Activated CD8-positive, alpha-beta T cell treated with anti-CD3 and anti-CD28 coated beads for 36 hours (primary cell): ENCODE measurements around the gene KRT15. TPM values are rescaled to one million over a fixed set of nuclear protein-coding genes. Genes with fewer than 3 reads are reported as not detected.

Experiments used
- ATAC-seq: fragments of 200-7000 bp; cut with Tn5 transposase; one replicate; pipeline ENCODE4 v1.10.0; 2021; ENCODE audit warnings: mild to moderate bottlenecking, moderate library complexity
- CTCF ChIA-PET: fragments of 350-600 bp; sonication (Branson Sonifier 250); formaldehyde crosslinking; loops from one replicate; lab custom pipeline; 2021; ENCODE audit warnings: antibody characterized with exemption; lab: Charles Lee
- POLR2A ChIA-PET: fragments of 350-600 bp; sonication (Branson Sonifier 250); formaldehyde crosslinking; loops from one replicate; lab custom pipeline; 2021; ENCODE audit warnings: antibody characterized with exemption; lab: Charles Lee
- DNase-seq: peaks from one replicate; pipeline ENCODE4 v3.0.0-alpha.2; 2020
- H3K27ac Mint-ChIP-seq: one replicate; pipeline ENCODE4 v1.8.0; 2021; ENCODE audit warnings: mild to moderate bottlenecking, mixed read lengths
- H3K27me3 Mint-ChIP-seq: one replicate; pipeline ENCODE4 v1.8.0; 2021; ENCODE audit warnings: mixed read lengths
- H3K36me3 Mint-ChIP-seq: one replicate; pipeline ENCODE4 v1.8.0; 2021; ENCODE audit warnings: low read depth, mixed read lengths
- H3K4me1 Mint-ChIP-seq: one replicate; pipeline ENCODE4 v1.8.0; 2021; ENCODE audit warnings: low read depth, mixed read lengths
- H3K4me3 Mint-ChIP-seq: one replicate; pipeline ENCODE4 v1.8.0; 2021; ENCODE audit warnings: mild to moderate bottlenecking, moderate library complexity, mixed read lengths
- H3K9me3 Mint-ChIP-seq: one replicate; pipeline ENCODE4 v1.8.0; 2021; ENCODE audit warnings: mixed read lengths
- CTCF ChIP-seq: fragments of 200-600 bp; IDR thresholded peaks from one replicate; pipeline ENCODE4 v1.8.0; 2022; ENCODE audit warnings: antibody characterized with exemption, mild to moderate bottlenecking
- intact Hi-C: fragments of 100-400 bp; cut with micrococcal nuclease; formaldehyde crosslinking; loops from one replicate; pipeline ENCODE4 v1.10.0; 2022
- microRNA-seq: library from miRNA; unstranded; fragments of <30 nt; microRNA quantifications from one replicate; pipeline ENCODE4 v1.2.0, GENCODE V29; 2022; ENCODE audit warnings: borderline microRNAs expressed, borderline replicate concordance
- total RNA-seq, 2 experiments: library from RNA; stranded (reverse); gene quantifications; one replicate each; pipeline ENCODE4 v1.2.3, GENCODE V29; 2021

KRT15 gene
- total RNA-seq, 2 experiments from 2014 or later, result not detected

DNA sequence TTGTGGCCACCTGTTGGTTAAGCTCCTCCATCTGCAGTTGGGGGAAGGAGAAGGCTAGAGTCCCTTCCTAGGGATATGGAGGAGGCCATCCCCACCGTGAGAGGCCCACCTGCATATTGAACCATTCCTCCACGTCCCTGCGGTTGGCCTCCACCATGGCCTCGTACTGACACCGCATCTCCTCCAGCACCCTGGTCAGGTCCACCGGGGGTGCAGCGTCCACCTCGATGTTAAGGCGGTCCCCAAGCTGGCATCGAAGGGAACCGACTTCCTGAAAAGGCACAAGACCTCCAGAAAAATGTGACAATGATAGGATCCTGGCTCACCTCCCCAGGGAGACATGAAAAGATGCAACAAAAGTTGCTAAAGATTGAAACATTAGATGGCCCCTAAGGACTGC lies 54.5 kb downstream of the KRT15 start:
- POLR2A ChIA-PET, result no interaction called here
- H3K36me3 Mint-ChIP-seq, result no peaks in the 10 kb centered on the region

GRCh38 chr17:41463746-41464145 lies 54.9 kb downstream of the KRT15 start:
- POLR2A ChIA-PET, result no interaction called here
- no peak overlapping the region for H3K4me3 Mint-ChIP-seq
- ATAC-seq (no peak), DNase-seq (no peak)
- no peak overlapping the region for H3K27ac Mint-ChIP-seq
- CTCF ChIA-PET, result interaction anchor here (0.9 to 1.4 kb wide), 3 partner anchors 11 to 25 kb away, joined by 3 read pairs; no protein-coding TSS in a partner anchor
- no peak for TF ChIP-seq CTCF
- intact Hi-C loops, result no loop called here
- peaks cover 2% of the 10 kb centered on the region for H3K27me3 Mint-ChIP-seq
- H3K4me1 Mint-ChIP-seq, result no peaks in the 10 kb centered on the region
- H3K9me3 Mint-ChIP-seq, result no peaks in the 10 kb centered on the region
- H3K36me3 Mint-ChIP-seq, result no peaks in the 10 kb centered on the region

More for the DNA sequence above, 54.5 kb downstream of the KRT15 start:
- CTCF ChIA-PET, result interaction anchor here (1.4 kb wide), 1 partner anchor 23 kb away, joined by 3 read pairs; no protein-coding TSS in a partner anchor
- ATAC-seq (no peak), DNase-seq (no peak)
- no peaks in the 10 kb centered on the region for H3K4me1 Mint-ChIP-seq
- intact Hi-C loops, result no loop called here
- H3K27ac Mint-ChIP-seq, result no peak overlapping the region
- H3K27me3 Mint-ChIP-seq, result peaks cover 2% of the 10 kb centered on the region
- no peak for TF ChIP-seq CTCF
- no peak overlapping the region for H3K4me3 Mint-ChIP-seq
- H3K9me3 Mint-ChIP-seq, result no peaks in the 10 kb centered on the region

Small RNAs within 50 kb of the gene (microRNA-seq; reads per million reads assigned to microRNA genes)
- not detected for gene MIR6510

Other genes with a start within 250 kb of the KRT15 start
- gene KRTAP9-7, start 243.2 kb downstream of the KRT15 start, total RNA-seq, result not detected
- not detected for gene KRTAP29-1, start 216.0 kb downstream of the KRT15 start, total RNA-seq
- not detected for gene KRTAP16-1, start 209.6 kb downstream of the KRT15 start, total RNA-seq
- not detected for gene KRTAP17-1, start 203.2 kb downstream of the KRT15 start, total RNA-seq
- not detected for gene KRT33A, start 168.1 kb downstream of the KRT15 start, total RNA-seq
- not detected for gene KRT33B, start 149.1 kb downstream of the KRT15 start, total RNA-seq
- gene KRT34, start 136.6 kb downstream of the KRT15 start, total RNA-seq, result not detected
- gene KRT31, start 121.3 kb downstream of the KRT15 start, total RNA-seq, result not detected
- gene KRT37, start 94.3 kb downstream of the KRT15 start, total RNA-seq, result not detected
- not detected for gene KRT38, start 77.9 kb downstream of the KRT15 start, total RNA-seq
- not detected for gene KRT32, start 51.5 kb downstream of the KRT15 start, total RNA-seq
- not detected for gene KRT35, start 37.7 kb downstream of the KRT15 start, total RNA-seq
- gene KRT36, start 29.0 kb downstream of the KRT15 start, total RNA-seq, result not detected
- not detected for gene KRT13, start 13.3 kb downstream of the KRT15 start, total RNA-seq
- not detected for gene KRT19, start 9.4 kb upstream of the KRT15 start, total RNA-seq
- not detected for gene KRT9, start 53.2 kb upstream of the KRT15 start, total RNA-seq
- not detected for gene KRT14, start 68.0 kb upstream of the KRT15 start, total RNA-seq
- gene KRT16, start 93.9 kb upstream of the KRT15 start, total RNA-seq, result not detected
- not detected for gene KRT17, start 105.7 kb upstream of the KRT15 start, total RNA-seq
- gene EIF1, start 170.0 kb upstream of the KRT15 start, total RNA-seq, result 100 to 1,000 TPM; 924 to 930 TPM
- gene GAST, start 193.4 kb upstream of the KRT15 start, total RNA-seq, result not detected
- under 1 TPM; 0.07 to 0.09 TPM for gene HAP1, start 215.8 kb upstream of the KRT15 start, total RNA-seq